ENCODE measurements around the gene ADAP1.

ADAP1 gene

DNA sequence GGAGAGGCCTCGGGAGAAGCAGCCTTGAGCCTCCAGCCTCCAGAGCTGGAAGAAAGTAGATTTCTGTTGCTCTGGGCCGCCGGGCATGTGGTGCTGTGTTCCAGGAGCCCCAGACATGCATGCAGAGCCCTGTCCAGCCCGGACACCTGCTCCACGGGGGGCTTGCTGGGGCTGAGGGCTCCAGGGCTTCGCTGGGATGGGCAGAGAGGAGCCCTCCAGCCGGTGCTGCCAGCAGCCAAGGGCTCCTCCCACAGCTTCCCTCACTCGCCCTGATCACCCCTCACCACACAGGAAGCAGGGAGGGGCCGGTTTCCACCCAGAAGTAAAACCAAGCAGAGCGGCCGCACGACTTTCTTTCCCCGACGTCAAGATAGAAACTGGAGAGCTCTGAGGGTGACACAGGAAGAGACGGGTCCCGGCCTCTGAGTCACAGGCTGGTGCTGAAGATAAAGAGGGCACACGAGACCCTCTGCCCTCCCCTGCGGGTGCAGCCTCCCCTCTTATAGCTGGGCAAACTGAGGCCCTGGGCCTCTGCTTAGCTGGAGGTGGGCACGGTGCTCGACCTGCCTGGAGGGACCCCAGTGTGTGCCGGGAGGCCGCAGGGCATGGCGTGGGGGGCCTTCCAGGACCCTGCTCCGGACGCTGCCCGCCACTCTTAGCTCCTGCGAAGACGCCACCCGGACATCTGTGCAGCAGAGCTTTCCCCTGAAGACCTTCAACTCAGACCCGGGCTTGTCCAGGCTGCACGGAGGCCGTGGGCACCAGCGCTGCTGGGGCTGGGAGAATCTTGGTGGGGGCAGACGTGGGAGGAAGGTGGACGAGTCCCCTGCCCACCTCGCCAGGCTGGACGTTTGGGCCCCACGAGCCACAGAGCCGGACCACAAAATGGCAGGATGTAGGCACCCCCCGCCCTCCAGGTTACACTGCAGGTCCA, 31.1 kb downstream of the ADAP1 start:
- DNase-seq (ENCODE audit: low spot score) = no peak

DNA sequence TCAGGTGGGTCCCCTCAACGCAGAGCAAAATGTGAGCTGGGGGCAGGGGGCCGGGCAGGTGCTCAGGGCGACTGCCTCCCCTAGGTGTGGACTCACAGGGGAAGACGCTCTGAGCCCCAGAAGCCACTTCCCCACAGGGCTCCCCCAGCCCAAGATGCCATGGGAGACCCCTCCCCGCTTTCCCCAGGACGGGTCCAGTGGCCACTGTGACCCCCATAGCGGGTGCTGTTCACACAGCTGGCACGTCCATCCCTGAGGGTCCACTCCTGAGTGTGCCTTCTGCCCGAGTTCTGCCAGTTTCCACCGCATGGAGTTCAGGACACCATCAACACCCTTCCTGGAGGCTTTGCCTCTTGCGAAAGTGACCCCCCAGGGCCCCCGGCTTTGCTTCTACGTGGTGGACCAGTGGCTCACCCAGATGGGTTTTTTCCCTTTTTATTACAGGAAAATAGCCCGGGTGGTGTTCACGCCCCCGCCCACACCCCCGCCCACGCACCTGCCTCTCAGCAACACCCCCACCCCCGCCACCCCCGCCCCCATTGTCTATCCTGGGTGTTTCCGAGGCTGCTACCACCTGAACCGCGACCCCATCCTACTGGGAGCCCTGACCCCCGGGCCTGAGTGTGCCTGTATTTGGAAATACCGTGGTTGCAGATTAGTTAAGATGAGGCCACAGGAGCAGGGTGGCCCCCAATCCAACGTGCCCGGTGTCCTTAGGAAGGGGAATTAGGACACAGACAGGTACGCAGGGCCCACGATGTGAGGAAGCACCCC, 32.0 kb downstream of the ADAP1 start:
- DNase-seq (ENCODE audit: low spot score) = no peak

DNA sequence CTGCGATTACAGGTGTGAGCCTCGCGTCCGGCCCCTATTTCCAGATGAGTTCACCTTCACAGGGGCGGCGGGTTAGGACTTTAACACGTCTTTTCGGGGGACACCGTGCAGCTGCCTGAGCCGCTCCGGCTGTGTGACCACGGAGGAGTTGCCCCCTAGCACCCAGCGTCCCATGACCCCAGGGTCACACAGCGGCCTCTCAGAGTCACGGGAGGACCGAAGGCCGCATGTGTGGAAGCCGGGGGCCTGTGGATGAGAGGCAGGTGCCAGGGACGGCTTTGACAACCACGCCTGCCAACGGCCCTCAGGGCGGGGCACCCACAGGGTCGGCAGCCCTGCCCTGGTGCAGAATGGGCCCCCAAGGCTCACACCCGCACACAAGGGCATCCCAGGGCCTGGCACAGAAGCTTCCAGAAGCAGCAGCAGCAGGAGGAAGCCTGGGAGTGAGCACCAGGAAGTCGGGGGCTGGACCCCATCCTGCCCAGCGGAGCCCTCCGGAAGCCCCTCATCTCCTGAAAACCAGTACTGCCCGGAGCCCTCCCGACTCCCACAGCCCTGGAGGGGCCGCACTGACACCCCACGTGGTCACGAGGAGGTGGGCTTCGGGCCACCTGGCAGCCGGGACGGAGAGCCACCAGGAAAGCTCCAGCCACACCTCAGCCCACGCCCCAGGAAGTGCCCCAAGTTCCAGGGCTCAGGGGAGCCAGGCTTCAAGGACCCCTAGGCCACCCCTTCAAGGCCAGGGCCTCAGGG, 32.7 kb downstream of the ADAP1 start:
- no peak for DNase-seq (ENCODE audit: low spot score)

DNA sequence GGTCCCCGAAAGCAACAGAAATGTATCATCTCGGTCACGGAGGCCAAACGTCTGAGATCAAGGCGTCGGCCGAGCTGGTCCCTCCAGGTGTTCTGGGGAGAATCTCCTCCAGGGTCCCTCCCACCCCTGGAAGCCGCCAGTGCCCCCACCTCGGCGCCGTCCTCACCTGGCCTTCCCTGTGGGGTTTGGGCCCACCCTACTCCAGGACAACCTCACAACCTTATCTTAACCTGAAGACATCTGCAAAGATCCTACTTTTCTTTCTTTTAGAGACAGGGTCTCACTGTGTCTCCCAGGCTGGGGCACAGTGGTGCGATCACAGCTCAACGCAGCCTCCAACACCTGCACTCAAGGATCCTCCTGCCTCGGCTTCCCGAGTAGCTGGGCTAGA, 33.4 kb downstream of the ADAP1 start:
- DNase-seq (ENCODE audit: low spot score) = no peak

DNA sequence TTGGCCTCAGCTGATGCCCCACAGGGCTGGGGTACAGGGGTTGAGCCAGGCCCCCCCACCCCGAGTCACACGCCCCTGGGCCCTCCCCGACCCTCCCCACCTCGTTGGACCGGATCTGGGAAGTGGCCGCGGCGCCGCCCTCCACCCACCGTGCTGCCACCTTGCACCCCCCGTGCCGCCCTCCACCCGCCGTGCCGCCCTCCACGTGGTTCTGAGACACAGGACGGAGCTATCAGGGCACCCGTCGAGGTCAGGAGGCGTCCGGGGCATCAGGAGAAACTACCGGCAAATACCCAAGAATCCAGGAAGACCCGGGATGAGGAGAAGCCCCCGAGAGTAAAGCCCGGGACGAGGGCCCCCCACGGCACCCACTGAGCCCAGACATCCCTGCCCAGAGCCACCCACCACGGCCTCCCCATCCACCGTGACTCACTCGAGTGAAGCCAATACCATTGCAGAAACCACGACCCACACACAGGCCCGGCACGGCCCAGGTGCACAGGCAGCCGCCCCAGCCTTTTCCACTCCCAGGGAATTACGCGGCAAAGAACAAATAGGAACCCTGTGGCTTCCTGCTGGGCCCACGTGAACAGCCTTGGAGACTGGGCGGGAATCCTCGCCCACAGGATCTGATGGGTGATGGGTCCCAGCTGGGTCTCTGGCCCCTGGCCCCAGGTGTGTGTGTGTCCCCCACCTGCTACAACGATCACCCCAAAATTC, 34.0 kb downstream of the ADAP1 start:
- no peak for DNase-seq (ENCODE audit: low spot score)

DNA sequence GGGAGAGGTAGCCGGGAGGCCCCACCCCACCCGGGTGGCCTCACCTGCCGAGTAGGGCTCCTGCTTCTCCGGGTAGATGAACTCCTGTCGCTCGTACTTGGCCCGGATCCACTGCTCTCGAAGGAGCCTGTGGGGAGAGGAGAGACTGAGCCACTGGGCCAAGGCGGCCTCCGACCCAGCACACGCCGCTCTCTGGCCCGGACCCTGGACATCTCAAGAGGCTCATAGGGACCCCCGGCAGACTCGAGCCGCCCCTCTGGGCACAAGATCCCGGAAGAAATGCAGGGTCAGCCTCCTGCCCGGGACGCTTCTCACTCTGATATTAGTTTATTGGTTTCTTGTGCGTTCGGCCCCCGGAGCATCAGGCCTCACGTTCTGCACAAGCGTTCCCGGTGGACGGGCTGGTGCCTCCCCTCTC, 34.5 kb downstream of the ADAP1 start:
- no peak for DNase-seq (ENCODE audit: low spot score)

DNA sequence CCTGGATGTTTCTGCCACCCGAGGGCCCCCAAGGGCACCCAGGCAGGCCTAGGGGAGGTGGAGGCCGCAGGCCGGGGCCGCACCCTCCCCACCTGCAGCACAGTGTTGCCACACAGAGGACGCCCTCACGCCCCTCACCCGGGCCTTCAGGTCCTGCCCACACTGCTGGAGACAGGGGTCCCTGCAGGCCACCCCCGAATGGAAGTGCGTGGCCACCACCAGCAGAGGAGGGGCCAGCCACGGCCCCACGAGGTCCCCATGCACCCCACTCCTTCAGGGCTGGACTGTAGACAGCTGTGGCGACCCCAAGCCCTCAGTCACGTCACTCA, 35.4 kb downstream of the ADAP1 start:
- no peak for DNase-seq (ENCODE audit: low spot score)

DNA sequence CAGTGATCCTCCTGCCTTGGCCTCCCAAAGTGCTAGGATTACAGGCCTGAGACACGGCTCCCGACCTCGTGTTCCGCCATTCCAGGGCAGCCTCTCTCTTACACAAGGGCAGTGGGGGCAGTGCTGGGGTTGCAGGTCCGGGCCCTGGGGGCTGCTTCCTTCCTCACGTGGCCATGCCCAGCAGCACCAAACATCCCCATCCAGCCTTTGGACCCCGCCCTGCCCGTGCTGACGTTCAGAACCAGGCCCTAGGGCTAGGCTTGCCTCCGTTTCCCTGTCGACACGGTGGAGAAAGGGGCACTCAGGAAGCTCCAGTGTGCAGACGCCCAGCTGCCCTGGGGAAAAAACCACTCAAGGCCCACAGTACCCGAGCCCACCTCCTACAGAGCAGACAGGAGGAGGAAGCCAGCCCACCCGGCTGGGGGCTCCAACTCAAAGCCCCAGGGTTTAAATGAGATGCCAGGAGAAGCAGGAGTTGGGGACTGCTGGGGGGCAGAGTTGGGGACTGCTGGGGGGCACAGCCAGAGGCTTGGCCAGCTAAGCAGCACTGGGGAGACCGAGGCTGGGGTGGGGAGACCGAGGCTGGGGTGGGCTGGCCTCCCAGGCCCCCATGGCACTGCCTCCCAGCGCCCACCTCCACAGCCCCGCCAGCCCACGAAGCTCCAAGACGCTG, 35.9 kb downstream of the ADAP1 start:
- no peak for DNase-seq (ENCODE audit: low spot score)

DNA sequence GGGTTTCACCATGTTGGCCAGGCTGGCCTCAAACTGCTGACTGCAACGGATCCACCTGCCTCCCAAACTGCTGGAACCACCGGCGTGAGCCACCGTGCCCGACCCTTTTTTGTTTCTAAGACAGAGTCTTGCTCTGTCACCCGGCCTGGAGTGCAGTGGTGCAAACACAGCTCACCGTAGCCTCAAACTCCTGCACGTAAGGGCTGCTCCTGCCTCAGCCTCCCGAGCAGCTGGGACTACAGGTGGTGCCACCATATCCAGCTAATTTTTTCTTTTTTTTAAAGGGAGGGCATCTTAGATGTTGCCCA, 36.4 kb downstream of the ADAP1 start:
- no peak for DNase-seq (ENCODE audit: low spot score)

DNA sequence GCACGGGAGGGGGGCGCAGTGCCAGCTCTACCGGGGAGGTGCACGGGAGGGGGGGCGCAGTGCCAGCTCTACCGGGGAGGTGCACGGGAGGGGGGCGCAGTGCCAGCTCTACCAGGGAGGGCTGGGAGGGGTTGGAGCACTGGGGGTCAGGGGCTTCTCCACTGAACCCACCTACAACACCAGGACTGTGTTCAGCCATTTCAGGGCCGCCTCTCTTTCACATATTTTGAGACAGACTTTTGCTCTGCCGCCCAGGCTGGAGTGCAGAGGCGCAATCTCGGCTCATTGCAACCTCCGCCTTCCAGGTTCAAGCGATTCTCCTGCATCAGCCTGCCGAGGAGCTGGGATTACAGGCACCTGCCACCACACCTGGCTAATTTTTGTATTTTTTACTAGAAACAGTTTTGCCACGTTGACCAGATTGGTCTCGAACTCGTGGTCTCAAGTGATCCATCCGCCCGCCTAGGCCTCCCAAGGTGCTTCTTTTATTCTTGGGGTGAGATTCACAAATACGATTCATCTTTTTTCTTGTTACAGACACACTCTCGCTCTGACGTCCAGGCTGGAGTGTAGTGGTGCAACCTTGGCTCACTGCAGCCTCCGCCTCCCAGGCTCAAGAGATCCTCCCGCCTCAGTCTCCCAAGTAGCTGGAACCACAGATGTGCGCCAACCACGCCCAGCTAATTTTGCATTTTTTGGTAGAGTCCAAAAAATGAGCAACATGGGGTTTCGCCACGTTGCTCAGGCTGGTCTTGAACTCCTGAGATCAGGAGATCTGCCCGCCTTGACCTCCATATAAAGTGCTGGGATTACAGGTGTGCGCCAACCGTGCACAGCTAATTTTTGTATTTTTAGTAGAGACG, 37.0 kb downstream of the ADAP1 start:
- DNase-seq (ENCODE audit: low spot score) = no peak

DNA sequence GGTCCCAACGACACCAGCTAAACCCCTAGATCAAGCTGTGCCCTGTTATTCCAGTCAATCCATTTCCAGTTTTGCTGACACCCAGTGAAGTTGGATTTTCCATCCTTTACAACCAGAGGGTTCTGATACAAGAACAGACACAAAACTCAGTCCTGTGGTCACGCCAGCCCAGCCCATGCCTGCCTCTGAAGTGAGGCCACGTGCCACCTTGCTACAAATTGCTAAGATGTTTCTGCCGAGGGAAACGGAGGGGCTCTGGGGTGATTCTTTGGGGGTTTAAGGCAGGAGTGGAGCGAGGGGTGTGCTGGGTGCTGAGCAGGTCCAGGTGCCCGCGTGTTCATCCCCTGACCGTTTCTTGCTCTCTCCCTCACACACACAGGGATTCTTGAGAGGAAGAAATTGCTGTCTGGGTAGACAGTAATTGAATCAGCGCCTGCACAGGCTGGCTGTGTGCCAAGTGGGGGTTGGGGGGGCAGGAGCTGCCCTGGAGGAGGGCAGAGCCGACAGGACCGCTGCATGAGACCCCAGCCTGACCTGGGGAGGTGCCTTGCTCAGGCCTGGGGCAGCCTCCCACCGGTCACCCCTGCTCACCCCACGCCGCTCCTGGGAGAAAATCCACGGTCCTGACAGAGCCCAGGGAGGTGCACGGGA, 38.1 kb downstream of the ADAP1 start:
- peak; percentile 82 for DNase-seq (ENCODE audit: low spot score)

DNA sequence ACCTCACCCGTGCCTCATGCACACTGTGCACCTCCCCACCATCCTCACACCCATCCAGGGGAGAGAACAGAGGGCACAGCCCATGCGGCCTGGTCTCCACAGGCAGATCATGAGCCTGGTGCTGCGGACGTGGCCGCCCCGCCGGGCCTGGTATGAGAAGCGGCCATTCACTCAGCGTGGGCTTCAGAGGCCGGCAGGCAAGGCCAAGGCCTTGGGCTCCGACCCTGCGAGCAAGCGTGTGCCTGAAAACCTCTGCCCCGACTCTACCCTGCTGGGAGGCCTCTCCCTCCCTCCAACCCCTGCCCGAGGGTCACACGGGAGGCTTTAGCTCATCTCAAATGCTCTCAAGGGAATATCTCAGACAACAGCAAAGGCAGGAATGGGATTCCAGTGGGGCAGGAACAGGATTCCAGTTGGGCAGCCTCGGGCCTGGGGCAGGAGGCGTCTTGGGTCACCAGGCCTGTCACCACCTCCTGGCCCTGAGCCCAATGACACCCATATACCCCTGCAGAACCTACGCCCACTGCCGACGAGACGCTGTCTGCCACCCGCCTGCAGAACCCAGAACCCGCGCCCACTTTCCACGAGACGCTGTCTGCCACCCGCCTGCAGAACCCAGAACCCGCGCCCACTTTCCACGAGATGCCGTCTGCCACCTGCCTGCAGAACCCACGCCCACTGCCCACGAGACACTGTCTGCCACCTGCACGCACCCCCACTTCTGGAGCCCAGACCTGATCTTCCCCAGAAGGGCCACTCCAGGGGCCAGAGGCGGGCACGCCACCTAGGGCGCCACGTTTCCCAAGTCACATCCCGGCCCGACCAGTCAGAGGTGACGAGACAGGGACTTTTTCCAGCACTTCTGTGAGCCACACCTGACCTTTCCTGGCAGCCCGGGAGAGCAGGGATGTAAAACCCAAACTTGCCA, 38.9 kb downstream of the ADAP1 start:
- DNase-seq (ENCODE audit: low spot score) = peak; percentile 85

DNA sequence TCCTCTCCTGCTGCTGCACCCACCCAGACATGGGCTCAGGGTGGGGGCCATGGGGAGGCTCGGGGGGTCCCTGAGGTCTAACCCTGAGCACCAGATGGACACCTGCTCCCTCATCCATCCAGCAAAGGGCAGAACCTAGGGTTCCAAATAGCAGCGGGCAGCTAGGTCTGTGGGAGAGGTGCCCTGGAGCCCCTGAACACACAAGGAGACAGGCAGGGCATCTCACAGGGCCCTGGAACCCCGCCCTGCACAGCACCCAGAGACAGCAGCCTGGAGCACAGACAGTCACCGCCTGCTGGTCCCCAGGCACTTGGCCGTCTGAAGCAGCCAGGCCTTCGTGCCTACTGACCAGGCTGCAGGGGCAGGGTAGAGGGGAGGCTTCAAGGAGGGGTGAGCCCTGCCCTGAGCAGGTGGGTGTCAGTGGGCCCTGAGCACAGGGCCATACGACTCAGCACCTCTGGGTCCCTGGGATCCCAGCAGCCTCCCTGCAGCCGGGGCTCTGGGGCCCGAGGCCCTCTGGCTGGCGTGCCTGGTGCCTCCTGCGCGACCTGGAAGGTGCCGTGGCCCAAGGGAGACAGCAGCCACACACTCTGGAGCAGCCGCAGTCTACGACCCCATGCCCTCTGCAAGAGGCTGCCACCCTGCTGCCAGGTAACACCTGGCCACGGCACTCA, 39.8 kb downstream of the ADAP1 start:
- no peak for DNase-seq (ENCODE audit: low spot score)

DNA sequence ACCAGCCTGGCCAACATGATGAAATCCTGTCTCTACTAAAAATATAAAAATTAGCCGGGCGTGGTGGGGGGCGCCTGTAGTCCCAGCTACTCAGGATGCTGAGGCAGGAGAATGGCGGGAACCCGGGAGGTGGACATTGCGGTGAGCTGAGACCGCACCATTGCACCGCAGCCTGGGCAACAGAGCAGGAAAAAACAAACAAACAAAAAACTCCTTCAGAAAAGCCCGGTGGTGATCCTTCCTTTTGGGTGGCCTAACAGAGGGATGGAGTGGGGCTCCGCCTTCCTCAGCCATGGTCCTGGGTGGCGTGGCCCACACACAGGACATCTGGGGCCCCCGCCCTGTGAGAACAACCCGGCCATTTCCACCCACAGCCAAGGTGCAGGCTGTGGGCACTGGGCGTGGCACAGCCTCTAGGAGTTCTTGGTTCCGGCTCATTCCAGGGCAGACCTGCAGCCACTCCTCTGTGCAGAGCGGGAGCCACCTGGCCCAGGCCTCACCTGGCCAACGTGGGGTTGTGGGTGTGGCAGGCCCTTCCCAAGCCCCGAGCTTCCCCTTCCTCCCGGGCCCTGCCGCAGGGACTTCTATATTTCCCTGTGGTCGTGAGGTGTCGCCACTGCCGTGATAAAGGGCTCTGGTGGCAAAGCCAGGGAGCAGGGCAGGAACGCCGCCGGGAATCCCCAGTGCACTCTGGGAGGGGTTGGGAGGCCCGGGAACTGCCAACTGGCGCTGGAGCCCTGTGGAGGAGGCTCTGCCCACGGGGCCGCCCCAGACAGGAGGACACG, 40.6 kb downstream of the ADAP1 start:
- no peak for DNase-seq (ENCODE audit: low spot score)

DNA sequence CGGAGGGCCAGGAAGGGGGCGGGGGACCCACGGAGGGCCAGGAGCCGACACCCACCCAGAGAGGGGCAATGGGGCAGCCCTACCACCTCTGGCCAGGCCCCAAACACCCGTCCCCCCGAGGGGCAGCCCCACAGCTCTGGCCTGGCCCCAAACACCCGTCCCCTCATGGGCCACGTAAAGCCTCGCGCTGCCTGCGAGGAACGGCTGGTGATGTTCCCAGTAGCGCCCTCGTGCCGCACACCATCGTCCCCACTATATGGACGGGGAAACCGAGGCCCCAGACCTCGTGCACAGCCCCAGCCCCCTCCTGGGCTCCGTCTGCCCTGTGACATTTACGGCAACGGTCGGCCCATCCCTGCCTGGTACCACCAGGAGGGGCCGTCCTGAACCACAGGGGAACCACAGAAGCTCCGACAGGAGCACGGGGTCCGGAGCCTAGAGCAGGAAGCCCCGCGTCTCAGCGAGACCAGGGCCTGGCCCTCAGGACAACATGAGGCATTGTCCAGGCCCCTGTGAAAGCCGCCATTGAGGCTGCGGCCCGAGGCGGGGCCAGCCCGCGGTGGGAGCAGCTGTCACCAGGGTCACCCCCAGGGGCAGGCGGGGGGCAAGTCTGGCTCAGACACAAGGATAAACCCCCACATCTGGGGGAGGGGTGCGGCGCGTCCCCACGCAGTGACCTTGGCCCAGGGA, 42.5 kb downstream of the ADAP1 start:
- DNase-seq (ENCODE audit: low spot score) = no peak

DNA sequence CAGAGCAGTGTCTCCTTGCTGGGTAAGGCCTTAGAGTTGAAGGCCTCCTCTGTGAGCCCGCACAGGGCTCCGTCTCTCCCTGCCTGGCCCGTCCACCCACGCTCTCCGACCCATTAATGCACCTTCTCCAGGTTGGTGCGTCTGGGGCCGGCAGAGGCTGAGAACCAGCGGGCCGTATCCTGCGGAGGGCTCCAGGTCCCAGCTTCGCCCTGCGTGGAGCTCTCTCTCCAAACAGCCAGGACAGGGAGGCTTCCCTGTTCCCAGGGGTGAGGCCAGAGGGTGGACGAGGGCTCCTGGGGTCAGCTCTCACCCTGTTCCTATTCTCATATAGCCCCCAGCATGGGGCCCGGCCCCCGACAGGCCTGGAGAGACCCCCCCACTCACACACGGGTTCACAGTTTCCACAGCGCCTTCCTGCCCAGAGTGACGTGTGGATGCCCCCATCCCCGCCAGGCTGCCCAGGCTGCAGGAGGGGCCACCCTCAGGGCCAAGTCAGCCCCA, 43.5 kb downstream of the ADAP1 start:
- no peak for DNase-seq (ENCODE audit: low spot score)

All from SK-N-DZ (cell line).